ENCODE data around the gene HNF4A. TPM values are rescaled to one million over a fixed set of nuclear protein-coding genes. Genes with fewer than 3 reads are reported as not detected.

The HNF4A gene
- total and polyA plus RNA-seq, 2 of the 13 experiments (the other 11 are each of a cell fraction or from before 2014, with no cell fraction given), result 80.9 to 169 TPM

GRCh38 chr20:44461803-44462174 lies 106.3 kb downstream of the HNF4A start (continued):
- TF ChIP-seq ZNF646 (CRISPR knock-in tag; IDR thresholded peaks at IDR 0.05), result no peak
- TF ChIP-seq THRA (CRISPR knock-in tag; IDR thresholded peaks at IDR 0.05; ENCODE audit: borderline replicate concordance), result 0 out of 2 replicates have a peak, but pooled peaks have one; percentile 2
- TF ChIP-seq REPIN1 (CRISPR knock-in tag; IDR thresholded peaks at IDR 0.05; ENCODE audit: borderline replicate concordance, low read depth), result no peak
- no peak for TF ChIP-seq PHF20 (CRISPR knock-in tag; IDR thresholded peaks at IDR 0.05)
- TF ChIP-seq SIX4 (CRISPR knock-in tag; IDR thresholded peaks at IDR 0.05), result no peak
- TF ChIP-seq FOXK2 (IDR thresholded peaks at IDR 0.05), result no peak
- no peak for TF ChIP-seq ZZZ3 (CRISPR knock-in tag; IDR thresholded peaks at IDR 0.05; ENCODE audit: borderline replicate concordance)
- no peak for TF ChIP-seq SP140L (CRISPR knock-in tag; IDR thresholded peaks at IDR 0.05; ENCODE audit: borderline replicate concordance)
- no peak for TF ChIP-seq ZNF850 (CRISPR knock-in tag; conservative IDR thresholded peaks at IDR 0.05)
- no peak for TF ChIP-seq MZF1 (CRISPR knock-in tag; IDR thresholded peaks at IDR 0.05; ENCODE audit: borderline replicate concordance)
- TF ChIP-seq AKNA (CRISPR knock-in tag; IDR thresholded peaks at IDR 0.05; ENCODE audit: borderline replicate concordance), result no peak
- no peak for TF ChIP-seq ZNF816 (CRISPR knock-in tag; IDR thresholded peaks at IDR 0.05; ENCODE audit: borderline replicate concordance)
- TF ChIP-seq ZNF841 (CRISPR knock-in tag; IDR thresholded peaks at IDR 0.05; ENCODE audit: borderline replicate concordance), result no peak
- TF ChIP-seq ZNF543 (CRISPR knock-in tag; IDR thresholded peaks at IDR 0.05), result no peak
